SKM-1 treated with dmso at 0.1 percent for 144 hours (cell line): ENCODE results near the gene NPEPL1.
"Not testable (repeated sequence)": the region's sequence is repeated elsewhere in the genome, so short reads cannot be mapped to it uniquely, and the experiment has no call there.

Experiments
- DNase-seq: peaks from one replicate; lab custom pipeline; 2025; ENCODE audit not compliant: unreplicated experiment; lab: John Stamatoyannopoulos, UW

Gene NPEPL1

GRCh38 chr20:58755766-58756449 is 63.3 kb downstream of the NPEPL1 start:
- no peak for DNase-seq

DNA sequence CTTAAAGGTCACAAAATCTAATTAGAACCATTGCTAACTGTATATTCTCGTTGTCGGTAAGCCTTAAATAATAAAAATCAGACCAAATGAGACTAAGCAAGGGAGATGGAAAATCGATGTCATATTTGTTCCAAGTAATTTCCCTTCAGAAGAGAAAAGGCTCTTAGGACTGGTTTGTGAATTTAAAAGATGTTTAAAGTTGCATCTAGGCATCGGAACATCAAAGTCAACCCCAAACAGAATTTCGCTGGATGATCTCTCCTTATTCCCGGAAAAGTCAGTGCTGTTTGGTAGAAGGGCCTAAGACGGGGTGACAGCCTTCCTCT is 63.8 kb downstream of the NPEPL1 start:
- DNase-seq: no peak

GRCh38 chr20:58757647-58758046 is 65.0 kb downstream of the NPEPL1 start:
- DNase-seq: not testable (repeated sequence)

GRCh38 chr20:58759947-58760346 is 67.3 kb downstream of the NPEPL1 start:
- DNase-seq: no peak

- no peak for DNase-seq
These were observed 68.3 kb downstream of the NPEPL1 start for GRCh38 chr20:58760856-58761255.

- no peak for DNase-seq
These were observed 69.5 kb downstream of the NPEPL1 start for GRCh38 chr20:58762120-58762519.

- DNase-seq: no peak
These were observed 70.5 kb downstream of the NPEPL1 start for GRCh38 chr20:58763076-58763475.
